WTC11 (cell line): ENCODE data around the gene CNR2. TPM values are rescaled to one million over a fixed set of nuclear protein-coding genes. Genes with fewer than 3 reads are reported as not detected.

Source experiments
- ATAC-seq: fragments of 200-7000 bp; cut with Tn5 transposase; 2 replicates; pipeline ENCODE4 v1.10.0; 2021; ENCODE audit warnings: mild to moderate bottlenecking, moderate library complexity
- CTCF ChIA-PET: fragments of 300-600 bp; sonication (Branson Sonifier 250); formaldehyde crosslinking; loops from one replicate; lab custom pipeline; 2021; ENCODE audit warnings: antibody characterized with exemption; lab: Charles Lee
- POLR2A ChIA-PET: fragments of 350-600 bp; sonication (Branson Sonifier 250); formaldehyde crosslinking; loops from one replicate; lab custom pipeline; 2021; ENCODE audit warnings: antibody characterized with exemption; lab: Charles Lee
- DNase-seq: peaks from one replicate; pipeline ENCODE4 v3.0.0; 2021; ENCODE audit warnings: low spot score
- H3K27ac Mint-ChIP-seq: 2 replicates; pipeline ENCODE4 v1.8.0; 2021; ENCODE audit warnings: mixed read lengths
- H3K27me3 Mint-ChIP-seq: 2 replicates; pipeline ENCODE4 v1.8.0; 2021; ENCODE audit warnings: low read depth, mild to moderate bottlenecking, moderate library complexity, mixed read lengths
- H3K36me3 Mint-ChIP-seq: 2 replicates; pipeline ENCODE4 v1.8.0; 2021; ENCODE audit warnings: mixed read lengths
- H3K4me1 Mint-ChIP-seq: 2 replicates; pipeline ENCODE4 v1.8.0; 2022; ENCODE audit warnings: mixed read lengths
- H3K4me3 Mint-ChIP-seq: 2 replicates; pipeline ENCODE4 v1.8.0; 2021; ENCODE audit warnings: mild to moderate bottlenecking, moderate library complexity, mixed read lengths
- H3K9me3 Mint-ChIP-seq: 2 replicates; pipeline ENCODE4 v1.8.0; 2021; ENCODE audit warnings: mixed read lengths
- CREB1 ChIP-seq: sonication (generic); formaldehyde crosslinking; IDR thresholded peaks from 2 replicates; pipeline ENCODE4 v1.8.0; 2023; ENCODE audit warnings: mild to moderate bottlenecking, missing genetic modification reagents
- ESRRA ChIP-seq: sonication (generic); formaldehyde crosslinking; IDR thresholded peaks from 2 replicates; pipeline ENCODE4 v1.8.1; 2022; ENCODE audit warnings: mild to moderate bottlenecking, missing genetic modification reagents, borderline replicate concordance
- ETV6 ChIP-seq: sonication (generic); formaldehyde crosslinking; IDR thresholded peaks from 2 replicates; pipeline ENCODE4 v1.8.1; 2022; ENCODE audit warnings: mild to moderate bottlenecking, missing genetic modification reagents
- FOXJ3 ChIP-seq: sonication (generic); formaldehyde crosslinking; IDR thresholded peaks from 2 replicates; pipeline ENCODE4 v1.9.0; 2021; ENCODE audit warnings: missing genetic modification reagents, mild to moderate bottlenecking, borderline replicate concordance
- FOXK1 ChIP-seq: sonication (generic); formaldehyde crosslinking; IDR thresholded peaks from 2 replicates; pipeline ENCODE4 v1.8.0; 2022; ENCODE audit warnings: mild to moderate bottlenecking, moderate library complexity, missing genetic modification reagents
- FOXP1 ChIP-seq: sonication (generic); formaldehyde crosslinking; IDR thresholded peaks from 2 replicates; pipeline ENCODE4 v1.8.0; 2022; ENCODE audit warnings: missing genetic modification reagents, mild to moderate bottlenecking, moderate library complexity, borderline replicate concordance
- GTF2I ChIP-seq: fragments of 250-450 bp; sonication (Bioruptor Pico); conservative IDR thresholded peaks from 2 replicates; pipeline ENCODE4 v1.4.0; 2021; ENCODE audit warnings: mild to moderate bottlenecking
- KAT7 ChIP-seq: sonication (generic); formaldehyde crosslinking; IDR thresholded peaks from 2 replicates; pipeline ENCODE4 v1.8.1; 2023; ENCODE audit warnings: missing genetic modification reagents, mild to moderate bottlenecking, borderline replicate concordance
- NFE2L1 ChIP-seq: sonication (generic); formaldehyde crosslinking; IDR thresholded peaks from 2 replicates; pipeline ENCODE4 v1.8.1; 2023; ENCODE audit warnings: missing genetic modification reagents
- NR2C2 ChIP-seq: sonication (generic); formaldehyde crosslinking; IDR thresholded peaks from 2 replicates; pipeline ENCODE4 v1.8.0; 2022; ENCODE audit warnings: mild to moderate bottlenecking, missing genetic modification reagents
- PRRX2 ChIP-seq: fragments of 250-450 bp; sonication (Bioruptor Pico); IDR thresholded peaks from 2 replicates; pipeline ENCODE4 v1.8.0; 2021; ENCODE audit warnings: mild to moderate bottlenecking
- RORB ChIP-seq: fragments of 250-450 bp; sonication (Bioruptor Pico); IDR thresholded peaks from 2 replicates; pipeline ENCODE4 v1.9.0; 2021; ENCODE audit warnings: mild to moderate bottlenecking
- SP1 ChIP-seq: sonication (generic); formaldehyde crosslinking; conservative IDR thresholded peaks from 2 replicates; pipeline ENCODE4 v1.8.1; 2022; ENCODE audit warnings: missing genetic modification reagents
- TEAD1 ChIP-seq: sonication (generic); formaldehyde crosslinking; IDR thresholded peaks from 2 replicates; pipeline ENCODE4 v1.8.0; 2022; ENCODE audit warnings: mild to moderate bottlenecking, missing genetic modification reagents
- ZBTB21 ChIP-seq: sonication (generic); formaldehyde crosslinking; IDR thresholded peaks from 2 replicates; pipeline ENCODE4 v1.8.1; 2023; ENCODE audit warnings: mild to moderate bottlenecking, missing genetic modification reagents, borderline replicate concordance
- ZNF121 ChIP-seq: sonication (generic); formaldehyde crosslinking; IDR thresholded peaks from 2 replicates; pipeline ENCODE4 v1.8.0; 2023; ENCODE audit warnings: missing genetic modification reagents
- ZNF232 ChIP-seq: sonication (generic); formaldehyde crosslinking; IDR thresholded peaks from 2 replicates; pipeline ENCODE4 v1.8.0; 2022; ENCODE audit warnings: mild to moderate bottlenecking, missing genetic modification reagents
- total RNA-seq: library from RNA; stranded (reverse); gene quantifications from 3 replicates; pipeline ENCODE4 v1.2.3, GENCODE V29; 2021
- TF ChIP-seq, protein P1 (sequence below): sonication (generic); formaldehyde crosslinking; IDR thresholded peaks from 2 replicates; pipeline ENCODE4 v1.8.0; 2023; ENCODE audit warnings: missing genetic modification reagents, mild to moderate bottlenecking, borderline replicate concordance
- TF ChIP-seq, protein P2 (sequence below): sonication (generic); formaldehyde crosslinking; IDR thresholded peaks from 2 replicates; pipeline ENCODE4 v1.8.1; 2023; ENCODE audit warnings: mild to moderate bottlenecking, missing genetic modification reagents
- TF ChIP-seq, protein P3 (sequence below): fragments of 250-450 bp; sonication (Bioruptor Pico); IDR thresholded peaks from 2 replicates; pipeline ENCODE4 v1.8.0; 2021; ENCODE audit warnings: mild to moderate bottlenecking
- TF ChIP-seq, protein P4 (sequence below): sonication (generic); formaldehyde crosslinking; IDR thresholded peaks from 2 replicates; pipeline ENCODE4 v1.8.1; 2023; ENCODE audit warnings: mild to moderate bottlenecking, missing genetic modification reagents, borderline replicate concordance
- TF ChIP-seq, protein P5 (sequence below): sonication (generic); formaldehyde crosslinking; IDR thresholded peaks from 2 replicates; pipeline ENCODE4 v1.8.1; 2023; ENCODE audit warnings: mild to moderate bottlenecking, moderate library complexity, missing genetic modification reagents
- TF ChIP-seq, protein P6 (sequence below): sonication (generic); formaldehyde crosslinking; IDR thresholded peaks from 2 replicates; pipeline ENCODE4 v1.8.0; 2022; ENCODE audit warnings: mild to moderate bottlenecking, missing genetic modification reagents

The CNR2 gene
- total RNA-seq, 1 experiment from 2014 or later, result not detected

DNA sequence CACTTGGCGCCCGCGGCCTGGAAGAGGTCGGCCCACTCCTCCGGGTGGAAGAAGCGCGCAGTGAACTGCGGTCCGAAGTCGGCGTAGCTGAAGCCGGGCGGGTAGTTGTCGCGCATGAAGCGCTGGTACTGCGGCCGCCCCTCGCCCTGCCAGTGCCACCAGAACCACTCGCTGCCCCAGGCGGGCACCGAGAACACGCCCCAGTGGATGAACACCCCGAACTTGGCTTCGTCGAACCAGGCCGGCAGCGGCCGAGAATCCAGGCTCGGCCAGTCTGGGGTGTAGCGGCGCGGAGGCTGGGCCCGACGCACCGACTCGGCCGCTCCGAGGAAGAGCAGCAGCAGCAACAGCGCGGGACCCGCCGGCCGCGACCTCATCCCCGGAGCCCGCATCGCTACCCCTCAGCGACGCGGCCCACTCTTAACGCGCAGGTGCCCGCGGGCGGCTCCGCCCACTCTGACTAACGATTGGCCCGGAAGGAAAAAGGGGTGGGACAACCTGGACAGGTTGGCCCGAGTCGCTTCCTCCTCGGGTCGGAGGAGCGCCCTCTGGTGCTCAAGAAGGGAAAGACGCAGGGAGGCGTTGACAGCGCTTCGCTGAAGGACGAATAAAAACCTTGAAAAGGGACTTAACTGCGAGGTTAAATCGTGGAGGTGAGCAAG, 45.1 kb downstream of the CNR2 start, which contains the start of gene FUCA1:
TSS of gene FUCA1 (minus strand) at position 396 of the 662 bp plus-strand sequence. CDS start at position 392, 4 bp downstream.
- ChIA-PET POLR2A (no interaction called here), CTCF (interaction anchor here (1.4 to 4.0 kb wide), 4 partner anchors 19 to 96 kb away, joined by 3 to 47 read pairs (median 3); partner anchors contain the start of gene GALE)
- Mint-ChIP-seq H3K4me3 (peak within 1 kb of the TSS; percentile 71), H3K9me3 (no peaks in the 10 kb centered on the region), H3K27ac (no peak within 1 kb of the TSS), H3K4me1 (peaks cover 14% of the 10 kb centered on the region), H3K27me3 (peaks cover 50% of the 10 kb centered on the region), H3K36me3 (peaks cover 3% of the 10 kb centered on the region; the same call in 1 of the 2 replicates)
- DNase-seq (peak; percentile 98), ATAC-seq (peak; percentile 99)
- TF ChIP-seq ESRRA (CRISPR knock-in tag) (no peak), CREB1 (0 out of 2 replicates have a peak, but pooled peaks have one; percentile 32), ZNF232 (CRISPR knock-in tag) (peak; percentile 63; the same call in 1 of the 2 replicates), TEAD1 (peak; percentile 39; the same call in 1 of the 2 replicates), GTF2I (CRISPR knock-in tag) (no peak), RORB (CRISPR knock-in tag) (no peak), FOXJ3 (CRISPR knock-in tag) (no peak), ZBTB21 (CRISPR knock-in tag) (no peak), NR2C2 (CRISPR knock-in tag) (no peak), KAT7 (CRISPR knock-in tag) (no peak), NFE2L1 (0 out of 2 replicates have a peak, but pooled peaks have one; percentile 20), FOXK1 (CRISPR knock-in tag) (peak; percentile 16; the same call in 1 of the 2 replicates), ETV6 (CRISPR knock-in tag) (peak; percentile 67; the same call in 1 of the 2 replicates), FOXP1 (CRISPR knock-in tag) (peak; percentile 67; the same call in 1 of the 2 replicates), SP1 (peak; percentile 62), PRRX2 (CRISPR knock-in tag) (no peak), ZNF121 (peak; percentile 39; the same call in 1 of the 2 replicates)
- TF ChIP-seq, protein P1, sequence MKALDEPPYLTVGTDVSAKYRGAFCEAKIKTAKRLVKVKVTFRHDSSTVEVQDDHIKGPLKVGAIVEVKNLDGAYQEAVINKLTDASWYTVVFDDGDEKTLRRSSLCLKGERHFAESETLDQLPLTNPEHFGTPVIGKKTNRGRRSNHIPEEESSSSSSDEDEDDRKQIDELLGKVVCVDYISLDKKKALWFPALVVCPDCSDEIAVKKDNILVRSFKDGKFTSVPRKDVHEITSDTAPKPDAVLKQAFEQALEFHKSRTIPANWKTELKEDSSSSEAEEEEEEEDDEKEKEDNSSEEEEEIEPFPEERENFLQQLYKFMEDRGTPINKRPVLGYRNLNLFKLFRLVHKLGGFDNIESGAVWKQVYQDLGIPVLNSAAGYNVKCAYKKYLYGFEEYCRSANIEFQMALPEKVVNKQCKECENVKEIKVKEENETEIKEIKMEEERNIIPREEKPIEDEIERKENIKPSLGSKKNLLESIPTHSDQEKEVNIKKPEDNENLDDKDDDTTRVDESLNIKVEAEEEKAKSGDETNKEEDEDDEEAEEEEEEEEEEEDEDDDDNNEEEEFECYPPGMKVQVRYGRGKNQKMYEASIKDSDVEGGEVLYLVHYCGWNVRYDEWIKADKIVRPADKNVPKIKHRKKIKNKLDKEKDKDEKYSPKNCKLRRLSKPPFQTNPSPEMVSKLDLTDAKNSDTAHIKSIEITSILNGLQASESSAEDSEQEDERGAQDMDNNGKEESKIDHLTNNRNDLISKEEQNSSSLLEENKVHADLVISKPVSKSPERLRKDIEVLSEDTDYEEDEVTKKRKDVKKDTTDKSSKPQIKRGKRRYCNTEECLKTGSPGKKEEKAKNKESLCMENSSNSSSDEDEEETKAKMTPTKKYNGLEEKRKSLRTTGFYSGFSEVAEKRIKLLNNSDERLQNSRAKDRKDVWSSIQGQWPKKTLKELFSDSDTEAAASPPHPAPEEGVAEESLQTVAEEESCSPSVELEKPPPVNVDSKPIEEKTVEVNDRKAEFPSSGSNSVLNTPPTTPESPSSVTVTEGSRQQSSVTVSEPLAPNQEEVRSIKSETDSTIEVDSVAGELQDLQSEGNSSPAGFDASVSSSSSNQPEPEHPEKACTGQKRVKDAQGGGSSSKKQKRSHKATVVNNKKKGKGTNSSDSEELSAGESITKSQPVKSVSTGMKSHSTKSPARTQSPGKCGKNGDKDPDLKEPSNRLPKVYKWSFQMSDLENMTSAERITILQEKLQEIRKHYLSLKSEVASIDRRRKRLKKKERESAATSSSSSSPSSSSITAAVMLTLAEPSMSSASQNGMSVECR, result peak; percentile 77; the same call in 1 of the 2 replicates
- TF ChIP-seq, protein P2, sequence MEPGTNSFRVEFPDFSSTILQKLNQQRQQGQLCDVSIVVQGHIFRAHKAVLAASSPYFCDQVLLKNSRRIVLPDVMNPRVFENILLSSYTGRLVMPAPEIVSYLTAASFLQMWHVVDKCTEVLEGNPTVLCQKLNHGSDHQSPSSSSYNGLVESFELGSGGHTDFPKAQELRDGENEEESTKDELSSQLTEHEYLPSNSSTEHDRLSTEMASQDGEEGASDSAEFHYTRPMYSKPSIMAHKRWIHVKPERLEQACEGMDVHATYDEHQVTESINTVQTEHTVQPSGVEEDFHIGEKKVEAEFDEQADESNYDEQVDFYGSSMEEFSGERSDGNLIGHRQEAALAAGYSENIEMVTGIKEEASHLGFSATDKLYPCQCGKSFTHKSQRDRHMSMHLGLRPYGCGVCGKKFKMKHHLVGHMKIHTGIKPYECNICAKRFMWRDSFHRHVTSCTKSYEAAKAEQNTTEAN (CRISPR knock-in tag), result peak; percentile 47; the same call in 1 of the 2 replicates
- TF ChIP-seq, protein P3, sequence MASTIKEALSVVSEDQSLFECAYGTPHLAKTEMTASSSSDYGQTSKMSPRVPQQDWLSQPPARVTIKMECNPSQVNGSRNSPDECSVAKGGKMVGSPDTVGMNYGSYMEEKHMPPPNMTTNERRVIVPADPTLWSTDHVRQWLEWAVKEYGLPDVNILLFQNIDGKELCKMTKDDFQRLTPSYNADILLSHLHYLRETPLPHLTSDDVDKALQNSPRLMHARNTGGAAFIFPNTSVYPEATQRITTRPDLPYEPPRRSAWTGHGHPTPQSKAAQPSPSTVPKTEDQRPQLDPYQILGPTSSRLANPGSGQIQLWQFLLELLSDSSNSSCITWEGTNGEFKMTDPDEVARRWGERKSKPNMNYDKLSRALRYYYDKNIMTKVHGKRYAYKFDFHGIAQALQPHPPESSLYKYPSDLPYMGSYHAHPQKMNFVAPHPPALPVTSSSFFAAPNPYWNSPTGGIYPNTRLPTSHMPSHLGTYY (CRISPR knock-in tag), result no peak
- TF ChIP-seq, protein P4, sequence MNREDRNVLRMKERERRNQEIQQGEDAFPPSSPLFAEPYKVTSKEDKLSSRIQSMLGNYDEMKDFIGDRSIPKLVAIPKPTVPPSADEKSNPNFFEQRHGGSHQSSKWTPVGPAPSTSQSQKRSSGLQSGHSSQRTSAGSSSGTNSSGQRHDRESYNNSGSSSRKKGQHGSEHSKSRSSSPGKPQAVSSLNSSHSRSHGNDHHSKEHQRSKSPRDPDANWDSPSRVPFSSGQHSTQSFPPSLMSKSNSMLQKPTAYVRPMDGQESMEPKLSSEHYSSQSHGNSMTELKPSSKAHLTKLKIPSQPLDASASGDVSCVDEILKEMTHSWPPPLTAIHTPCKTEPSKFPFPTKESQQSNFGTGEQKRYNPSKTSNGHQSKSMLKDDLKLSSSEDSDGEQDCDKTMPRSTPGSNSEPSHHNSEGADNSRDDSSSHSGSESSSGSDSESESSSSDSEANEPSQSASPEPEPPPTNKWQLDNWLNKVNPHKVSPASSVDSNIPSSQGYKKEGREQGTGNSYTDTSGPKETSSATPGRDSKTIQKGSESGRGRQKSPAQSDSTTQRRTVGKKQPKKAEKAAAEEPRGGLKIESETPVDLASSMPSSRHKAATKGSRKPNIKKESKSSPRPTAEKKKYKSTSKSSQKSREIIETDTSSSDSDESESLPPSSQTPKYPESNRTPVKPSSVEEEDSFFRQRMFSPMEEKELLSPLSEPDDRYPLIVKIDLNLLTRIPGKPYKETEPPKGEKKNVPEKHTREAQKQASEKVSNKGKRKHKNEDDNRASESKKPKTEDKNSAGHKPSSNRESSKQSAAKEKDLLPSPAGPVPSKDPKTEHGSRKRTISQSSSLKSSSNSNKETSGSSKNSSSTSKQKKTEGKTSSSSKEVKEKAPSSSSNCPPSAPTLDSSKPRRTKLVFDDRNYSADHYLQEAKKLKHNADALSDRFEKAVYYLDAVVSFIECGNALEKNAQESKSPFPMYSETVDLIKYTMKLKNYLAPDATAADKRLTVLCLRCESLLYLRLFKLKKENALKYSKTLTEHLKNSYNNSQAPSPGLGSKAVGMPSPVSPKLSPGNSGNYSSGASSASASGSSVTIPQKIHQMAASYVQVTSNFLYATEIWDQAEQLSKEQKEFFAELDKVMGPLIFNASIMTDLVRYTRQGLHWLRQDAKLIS (CRISPR knock-in tag), result no peak
- TF ChIP-seq, protein P5, sequence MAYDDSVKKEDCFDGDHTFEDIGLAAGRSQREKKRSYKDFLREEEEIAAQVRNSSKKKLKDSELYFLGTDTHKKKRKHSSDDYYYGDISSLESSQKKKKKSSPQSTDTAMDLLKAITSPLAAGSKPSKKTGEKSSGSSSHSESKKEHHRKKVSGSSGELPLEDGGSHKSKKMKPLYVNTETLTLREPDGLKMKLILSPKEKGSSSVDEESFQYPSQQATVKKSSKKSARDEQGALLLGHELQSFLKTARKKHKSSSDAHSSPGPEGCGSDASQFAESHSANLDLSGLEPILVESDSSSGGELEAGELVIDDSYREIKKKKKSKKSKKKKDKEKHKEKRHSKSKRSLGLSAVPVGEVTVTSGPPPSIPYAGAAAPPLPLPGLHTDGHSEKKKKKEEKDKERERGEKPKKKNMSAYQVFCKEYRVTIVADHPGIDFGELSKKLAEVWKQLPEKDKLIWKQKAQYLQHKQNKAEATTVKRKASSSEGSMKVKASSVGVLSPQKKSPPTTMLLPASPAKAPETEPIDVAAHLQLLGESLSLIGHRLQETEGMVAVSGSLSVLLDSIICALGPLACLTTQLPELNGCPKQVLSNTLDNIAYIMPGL (CRISPR knock-in tag), result peak; percentile 76; the same call in 1 of the 2 replicates
- TF ChIP-seq, protein P6, sequence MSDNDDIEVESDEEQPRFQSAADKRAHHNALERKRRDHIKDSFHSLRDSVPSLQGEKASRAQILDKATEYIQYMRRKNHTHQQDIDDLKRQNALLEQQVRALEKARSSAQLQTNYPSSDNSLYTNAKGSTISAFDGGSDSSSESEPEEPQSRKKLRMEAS (CRISPR knock-in tag), result peak; percentile 72
